ENCODE results near the gene FBXO22. TPM values are rescaled to one million over a fixed set of nuclear protein-coding genes. Genes with fewer than 3 reads are reported as not detected.

Gene FBXO22
- total RNA-seq, 4 donors from 2014 or later = 8.0 to 26.9 (median 18.5) TPM

- no peak for DNase-seq
- TF ChIP-seq POLR2AphosphoS5 (IDR thresholded peaks at IDR 0.05) (no peak), EP300 (IDR thresholded peaks at IDR 0.05; ENCODE audit: low read depth) (no peak), POLR2A (IDR thresholded peaks at IDR 0.05) (no peak), CTCF (IDR thresholded peaks at IDR 0.05) (no peak)
- Histone ChIP-seq H3K4me1 (no peaks in the 10 kb centered on the region), H3K27ac (no peak overlapping the region), H3K9me3 (no peaks in the 10 kb centered on the region), H3K27me3 (peaks cover 4% of the 10 kb centered on the region), H3K36me3 (no peaks in the 10 kb centered on the region), H3K4me3 (no peak overlapping the region)
- WGBS, 2 donors (ENCODE audit: low coverage in 1 of 2) = 80 to 81% methylated on average over 6 to 7 of the region's 7 CpGs
- intact Hi-C loops (cut with DNase I; ENCODE audit: low total_unique reads) (no loop called here), in situ Hi-C loops (cut with MboI; ENCODE audit: low pct_ligation_motif_present in 1 of 4, low pct_unique_long_range_greater_than_20kb in 1 of 4, low sequenced_read_pairs in 3 of 4) (no loop called here)
Measured at GRCh38 chr15:75989875-75990274, 86.2 kb downstream of the FBXO22 start.

Small RNAs within 50 kb of the gene (small RNA-seq; reads per million reads assigned to genes)
- gene RN7SL510P = 0 reads per million in 4 donors

Other genes with a start within 250 kb of the FBXO22 start
- 10 to 100 TPM; 11.2 to 60.9 (median 31.3) TPM for gene CSPG4, start 191.0 kb upstream of the FBXO22 start, total RNA-seq
- gene UBE2Q2, start 60.4 kb upstream of the FBXO22 start, total RNA-seq = 10 to 100 TPM; 21.2 to 53.7 (median 26.9) TPM
- 1 to 10 TPM in 3 of 4 donors, not detected in 1; 2.8 to 5.1 (median 3.5) TPM for gene NRG4, start 108.5 kb downstream of the FBXO22 start, total RNA-seq
- under 1 TPM in 1 of 4 donors, not detected in 3; 0.41 TPM for gene TMEM266, start 156.1 kb downstream of the FBXO22 start, total RNA-seq